Neural progenitor cell (in vitro differentiated cells): ENCODE data around the gene CTSE.

Source experiments
- CTCF ChIP-seq: fragments of 200-600 bp; sonication (generic); IDR thresholded peaks from 2 replicates; pipeline ENCODE4 v1.5.1; 2017; ENCODE audit warnings: antibody characterized with exemption, mild to moderate bottlenecking
- EZH2 ChIP-seq: fragments of 200-600 bp; sonication (generic); IDR thresholded peaks from 2 replicates; pipeline ENCODE4 v1.6.1; 2017; ENCODE audit warnings: antibody characterized with exemption, mild to moderate bottlenecking, moderate library complexity
- EZH2phosphoT487 ChIP-seq: fragments of 200-600 bp; sonication (generic); IDR thresholded peaks from 2 replicates; pipeline ENCODE4 v1.6.1; 2017; ENCODE audit warnings: antibody characterized with exemption

DNA sequence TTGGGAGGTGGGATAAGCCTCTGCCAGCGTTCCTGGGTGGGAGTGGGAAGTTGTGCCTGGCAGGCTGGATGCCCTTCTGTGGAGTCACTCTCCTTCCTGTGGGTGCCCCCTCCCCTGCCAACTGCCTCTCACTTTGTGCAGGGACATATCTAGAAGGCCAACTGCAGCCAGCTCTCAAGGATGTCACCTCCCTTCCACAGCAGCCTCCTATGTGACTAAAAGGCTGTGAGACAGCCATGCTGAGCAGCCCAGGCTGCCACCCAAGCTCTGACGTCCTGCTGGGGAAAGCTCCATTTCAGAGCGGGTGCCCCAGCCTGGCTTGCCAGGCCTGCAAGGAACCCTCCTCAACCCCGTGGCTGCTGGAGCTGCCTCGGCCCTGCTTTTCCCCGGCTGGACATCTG is 60.9 kb downstream of the CTSE start:
- TF ChIP-seq CTCF: no peak
- no peak for TF ChIP-seq EZH2phosphoT487
- TF ChIP-seq EZH2: no peak
